Ishikawa (cell line): ENCODE measurements around the gene POLG.

Source experiments
- CEBPB ChIP-seq: IDR thresholded peaks from 2 replicates; pipeline ENCODE4 v1.6.1; 2012
- CREB1 ChIP-seq: IDR thresholded peaks from 2 replicates; pipeline ENCODE4 v1.6.1; 2012; ENCODE audit warnings: low read depth
- EGR1 ChIP-seq: IDR thresholded peaks from 2 replicates; pipeline ENCODE4 v1.6.1; 2012
- EP300 ChIP-seq: IDR thresholded peaks from 2 replicates; pipeline ENCODE4 v1.6.1; 2012; ENCODE audit warnings: borderline replicate concordance
- FOXM1 ChIP-seq: IDR thresholded peaks from 2 replicates; pipeline ENCODE4 v1.6.1; 2012; ENCODE audit warnings: low read depth, borderline replicate concordance
- NFIC ChIP-seq: IDR thresholded peaks from 2 replicates; pipeline ENCODE4 v1.6.1; 2012
- RAD21 ChIP-seq: IDR thresholded peaks from 2 replicates; pipeline ENCODE4 v1.6.1; 2012; ENCODE audit warnings: low read depth
- TAF1 ChIP-seq: IDR thresholded peaks from 2 replicates; pipeline ENCODE4 v1.6.1; 2012; ENCODE audit warnings: low read depth, mild to moderate bottlenecking
- TEAD4 ChIP-seq: IDR thresholded peaks from 2 replicates; pipeline ENCODE4 v1.6.1; 2012
- YY1 ChIP-seq: IDR thresholded peaks from 2 replicates; pipeline ENCODE4 v1.6.1; 2012; ENCODE audit warnings: low read depth
- TF ChIP-seq, protein P1 (sequence below): IDR thresholded peaks from 2 replicates; pipeline ENCODE4 v1.6.1; 2012
- TF ChIP-seq, protein P2 (sequence below): IDR thresholded peaks from 2 replicates; pipeline ENCODE4 v1.6.1; 2012; ENCODE audit warnings: low read depth, mild to moderate bottlenecking
- TF ChIP-seq, protein P3 (sequence below): IDR thresholded peaks from 2 replicates; pipeline ENCODE4 v1.6.1; 2012

DNA sequence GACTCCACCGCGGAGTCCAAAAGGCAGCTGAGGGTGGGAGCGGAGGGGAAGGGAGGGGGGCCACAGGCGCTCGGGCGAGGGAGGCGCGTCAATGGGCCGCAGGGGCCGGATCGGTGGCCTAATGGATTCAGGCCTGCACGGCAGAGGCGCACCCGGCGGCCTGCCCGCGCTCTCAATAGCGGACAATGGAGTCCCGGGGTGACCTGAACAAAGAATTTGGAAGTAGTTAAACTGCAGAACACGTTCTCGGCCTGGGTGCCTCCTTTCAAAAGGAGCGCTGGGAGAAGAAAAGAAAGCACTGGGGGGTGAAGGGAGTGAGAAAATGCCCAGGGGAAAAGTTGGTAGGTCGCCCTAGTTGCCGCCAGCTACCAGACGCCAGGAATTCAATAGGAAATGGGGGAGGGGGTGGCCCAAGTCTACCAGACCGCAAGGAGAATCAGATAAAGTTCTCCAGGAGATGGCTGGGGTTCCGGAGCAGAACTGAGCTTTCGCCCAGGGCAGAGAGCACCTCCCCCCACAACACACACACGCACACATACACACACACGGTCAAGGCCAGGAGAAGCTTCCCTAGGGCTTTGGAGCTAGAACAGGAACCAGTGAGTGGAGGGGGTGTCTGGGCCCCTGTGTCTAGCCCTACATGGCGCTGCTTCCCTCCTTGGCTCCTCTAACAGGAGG lies 25.8 kb upstream of the POLG start:
- TF ChIP-seq EP300 (no peak), EGR1 (no peak), TEAD4 (no peak), RAD21 (no peak), NFIC (no peak), YY1 (no peak), CREB1 (no peak), TAF1 (no peak), CEBPB (no peak), FOXM1 (no peak)
- TF ChIP-seq, protein P1, sequence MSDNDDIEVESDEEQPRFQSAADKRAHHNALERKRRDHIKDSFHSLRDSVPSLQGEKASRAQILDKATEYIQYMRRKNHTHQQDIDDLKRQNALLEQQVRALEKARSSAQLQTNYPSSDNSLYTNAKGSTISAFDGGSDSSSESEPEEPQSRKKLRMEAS, result no peak
- TF ChIP-seq, protein P2, sequence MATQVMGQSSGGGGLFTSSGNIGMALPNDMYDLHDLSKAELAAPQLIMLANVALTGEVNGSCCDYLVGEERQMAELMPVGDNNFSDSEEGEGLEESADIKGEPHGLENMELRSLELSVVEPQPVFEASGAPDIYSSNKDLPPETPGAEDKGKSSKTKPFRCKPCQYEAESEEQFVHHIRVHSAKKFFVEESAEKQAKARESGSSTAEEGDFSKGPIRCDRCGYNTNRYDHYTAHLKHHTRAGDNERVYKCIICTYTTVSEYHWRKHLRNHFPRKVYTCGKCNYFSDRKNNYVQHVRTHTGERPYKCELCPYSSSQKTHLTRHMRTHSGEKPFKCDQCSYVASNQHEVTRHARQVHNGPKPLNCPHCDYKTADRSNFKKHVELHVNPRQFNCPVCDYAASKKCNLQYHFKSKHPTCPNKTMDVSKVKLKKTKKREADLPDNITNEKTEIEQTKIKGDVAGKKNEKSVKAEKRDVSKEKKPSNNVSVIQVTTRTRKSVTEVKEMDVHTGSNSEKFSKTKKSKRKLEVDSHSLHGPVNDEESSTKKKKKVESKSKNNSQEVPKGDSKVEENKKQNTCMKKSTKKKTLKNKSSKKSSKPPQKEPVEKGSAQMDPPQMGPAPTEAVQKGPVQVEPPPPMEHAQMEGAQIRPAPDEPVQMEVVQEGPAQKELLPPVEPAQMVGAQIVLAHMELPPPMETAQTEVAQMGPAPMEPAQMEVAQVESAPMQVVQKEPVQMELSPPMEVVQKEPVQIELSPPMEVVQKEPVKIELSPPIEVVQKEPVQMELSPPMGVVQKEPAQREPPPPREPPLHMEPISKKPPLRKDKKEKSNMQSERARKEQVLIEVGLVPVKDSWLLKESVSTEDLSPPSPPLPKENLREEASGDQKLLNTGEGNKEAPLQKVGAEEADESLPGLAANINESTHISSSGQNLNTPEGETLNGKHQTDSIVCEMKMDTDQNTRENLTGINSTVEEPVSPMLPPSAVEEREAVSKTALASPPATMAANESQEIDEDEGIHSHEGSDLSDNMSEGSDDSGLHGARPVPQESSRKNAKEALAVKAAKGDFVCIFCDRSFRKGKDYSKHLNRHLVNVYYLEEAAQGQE, result no peak
- TF ChIP-seq, protein P3, sequence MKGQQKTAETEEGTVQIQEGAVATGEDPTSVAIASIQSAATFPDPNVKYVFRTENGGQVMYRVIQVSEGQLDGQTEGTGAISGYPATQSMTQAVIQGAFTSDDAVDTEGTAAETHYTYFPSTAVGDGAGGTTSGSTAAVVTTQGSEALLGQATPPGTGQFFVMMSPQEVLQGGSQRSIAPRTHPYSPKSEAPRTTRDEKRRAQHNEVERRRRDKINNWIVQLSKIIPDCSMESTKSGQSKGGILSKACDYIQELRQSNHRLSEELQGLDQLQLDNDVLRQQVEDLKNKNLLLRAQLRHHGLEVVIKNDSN, result no peak
